Naive thymus-derived CD4-positive, alpha-beta T cell (primary cell): Measurements from ENCODE around the gene SHISA5. TPM values are rescaled to one million over a fixed set of nuclear protein-coding genes. Genes with fewer than 3 reads are reported as not detected.

Experiments
- ATAC-seq: fragments of 150-1000 bp; cut with Tn5 transposase; 2 replicates; pipeline ENCODE4 v1.10.0; 2021; ENCODE audit warnings: mild to moderate bottlenecking, moderate library complexity
- CTCF ChIA-PET: fragments of 350-600 bp; sonication (Branson Sonifier 250); formaldehyde crosslinking; loops from one replicate; lab custom pipeline; 2021; ENCODE audit warnings: antibody characterized with exemption; lab: Charles Lee
- POLR2A ChIA-PET: fragments of 350-600 bp; sonication (Branson Sonifier 250); formaldehyde crosslinking; loops from one replicate; lab custom pipeline; 2021; ENCODE audit warnings: antibody characterized with exemption, inconsistent platforms; lab: Charles Lee
- DNase-seq, 9 donors: peaks; one replicate each; pipeline versions ENCODE4 v3.0.0 to v3.0.0-alpha.2; 2020 to 2022; ENCODE audit warnings: mixed read lengths in 1 of 9
- H3K27ac ChIP-seq: one replicate; pipeline ENCODE4 v1.7.0; 2013; ENCODE audit warnings: mild to moderate bottlenecking, low read depth, low read length, moderate library complexity
- H3K27me3 ChIP-seq, 2 donors: one replicate each; pipeline ENCODE4 v1.7.0; 2013; ENCODE audit warnings: low read length in 2 of 2, mild to moderate bottlenecking in 2 of 2, moderate library complexity in 2 of 2; ENCODE audit not compliant: control insufficient read depth in 2 of 2, insufficient read depth in 2 of 2
- H3K36me3 ChIP-seq, 3 experiments: 1 replicate in 2 of 3; 2 replicates in 1 of 3; pipeline ENCODE4 v1.7.0; 2013; ENCODE audit warnings: low read length in 3 of 3, mild to moderate bottlenecking in 3 of 3, moderate library complexity in 1 of 3; ENCODE audit not compliant: insufficient read depth in 3 of 3, control insufficient read depth in 2 of 3
- H3K4me1 ChIP-seq, 2 donors: one replicate each; pipeline ENCODE4 v1.7.0; 2013; ENCODE audit warnings: low read length in 2 of 2, mild to moderate bottlenecking in 2 of 2, moderate library complexity in 1 of 2; ENCODE audit not compliant: control insufficient read depth in 2 of 2, insufficient read depth in 2 of 2
- H3K4me3 ChIP-seq: 2 replicates; pipeline ENCODE4 v1.7.0; 2013; ENCODE audit warnings: mild to moderate bottlenecking, low read length
- H3K9me3 ChIP-seq, 3 experiments: 1 replicate in 2 of 3; 2 replicates in 1 of 3; pipeline ENCODE4 v1.7.0; 2013; ENCODE audit warnings: low read length in 3 of 3; ENCODE audit not compliant: control insufficient read depth in 2 of 3
- H3K27ac Mint-ChIP-seq, 9 donors: one replicate each; pipeline ENCODE4 v1.8.0; 2020 to 2022; ENCODE audit warnings: mixed read lengths in 9 of 9, mild to moderate bottlenecking in 8 of 9, moderate library complexity in 5 of 9, inconsistent platforms in 2 of 9
- H3K27me3 Mint-ChIP-seq, 5 donors: one replicate each; pipeline ENCODE4 v1.8.0; 2021 to 2022; ENCODE audit warnings: mixed read lengths in 5 of 5, mild to moderate bottlenecking in 1 of 5
- H3K36me3 Mint-ChIP-seq, 5 donors: one replicate each; pipeline ENCODE4 v1.8.0; 2020 to 2022; ENCODE audit warnings: mixed read lengths in 5 of 5, mild to moderate bottlenecking in 3 of 5, inconsistent platforms in 1 of 5
- H3K4me1 Mint-ChIP-seq, 7 donors: one replicate each; pipeline ENCODE4 v1.8.0; 2020 to 2022; ENCODE audit warnings: mixed read lengths in 7 of 7, mild to moderate bottlenecking in 3 of 7, inconsistent platforms in 1 of 7
- H3K4me3 Mint-ChIP-seq, 10 donors: one replicate each; pipeline ENCODE4 v1.8.0; 2020 to 2022; ENCODE audit warnings: mild to moderate bottlenecking in 10 of 10, mixed read lengths in 10 of 10, moderate library complexity in 6 of 10, inconsistent platforms in 2 of 10
- H3K9me3 Mint-ChIP-seq, 11 donors: one replicate each; pipeline ENCODE4 v1.8.0; 2020 to 2022; ENCODE audit warnings: mixed read lengths in 11 of 11, mild to moderate bottlenecking in 4 of 11, inconsistent platforms in 1 of 11, moderate library complexity in 1 of 11
- intact Hi-C, 2 donors: fragments of 100-400 bp; cut with micrococcal nuclease; formaldehyde crosslinking; loops; one replicate each; pipeline ENCODE4 v1.15.1; 2023
- polyA plus RNA-seq, 2 donors: library from polyadenylated mRNA; unstranded; fragments of 300-500 nt; fragmentation: Illumina TruSeq; gene quantifications; one replicate each; pipeline ENCODE4 v1.2.3, GENCODE V29; 2021
- total RNA-seq, 6 experiments: library from RNA in 5 of 6; stranded (reverse) in 5 of 6; gene quantifications; 1 replicate in 5 of 6; 2 replicates in 1 of 6; pipeline ENCODE4 v1.2.3 and lab custom pipeline; 2021 to 2026

The SHISA5 gene
- total and polyA plus RNA-seq, 7 experiments from 2014 or later, result 147 to 383 (median 191) TPM

GRCh38 chr3:48423883-48424695 lies 79.9 kb downstream of the SHISA5 start:
- H3K36me3 Mint-ChIP-seq, result no peaks in the 10 kb centered on the region
- ChIA-PET POLR2A (no interaction called here), CTCF (interaction anchor here (1.0 to 2.2 kb wide), 2 partner anchors 23 kb away, joined by 4 to 6 read pairs; no protein-coding TSS in a partner anchor)
- H3K27ac ChIP-seq, result no peak overlapping the region
- no peaks in the 10 kb centered on the region for H3K9me3 Mint-ChIP-seq
- intact Hi-C loops, result no loop called here
- H3K27me3 ChIP-seq, result no peaks in the 10 kb centered on the region
- H3K4me3 Mint-ChIP-seq, result no peak overlapping the region
- H3K27me3 Mint-ChIP-seq, result peaks cover 0 to 18% (median 0%) of the 10 kb centered on the region in 5 donors
- ATAC-seq (no peak), DNase-seq (no peak)
- H3K4me1 ChIP-seq, result no peaks in the 10 kb centered on the region
- H3K27ac Mint-ChIP-seq, result peak overlapping the region in 1 of 9 donors; percentile 58
- H3K36me3 ChIP-seq, result no peaks in the 10 kb centered on the region
- no peaks in the 10 kb centered on the region for H3K9me3 ChIP-seq
- no peaks in the 10 kb centered on the region for H3K4me1 Mint-ChIP-seq
- H3K4me3 ChIP-seq, result no peak overlapping the region

GRCh38 chr3:48423241-48423882 lies 80.6 kb downstream of the SHISA5 start:
- peak overlapping the region in 1 of 9 donors; percentile 29 for H3K27ac Mint-ChIP-seq
- ChIA-PET CTCF (interaction anchor here (2.2 kb wide), 1 partner anchor 23 kb away, joined by 6 read pairs; no protein-coding TSS in a partner anchor), POLR2A (no interaction called here)
- no peaks in the 10 kb centered on the region for H3K36me3 Mint-ChIP-seq
- Histone ChIP-seq H3K27ac (no peak overlapping the region), H3K4me1 (no peaks in the 10 kb centered on the region), H3K36me3 (no peaks in the 10 kb centered on the region), H3K9me3 (no peaks in the 10 kb centered on the region), H3K27me3 (no peaks in the 10 kb centered on the region), H3K4me3 (no peak overlapping the region)
- intact Hi-C loops, result no loop called here
- no peaks in the 10 kb centered on the region for H3K4me1 Mint-ChIP-seq
- ATAC-seq (no peak), DNase-seq (no peak)
- H3K4me3 Mint-ChIP-seq, result no peak overlapping the region
- no peaks in the 10 kb centered on the region for H3K9me3 Mint-ChIP-seq
- H3K27me3 Mint-ChIP-seq, result peaks cover 0 to 16% (median 0%) of the 10 kb centered on the region in 5 donors

GRCh38 chr3:48422681-48423080 lies 81.3 kb downstream of the SHISA5 start:
- Histone ChIP-seq H3K9me3 (no peaks in the 10 kb centered on the region), H3K4me1 (no peaks in the 10 kb centered on the region), H3K27ac (no peak overlapping the region), H3K4me3 (no peak overlapping the region), H3K27me3 (no peaks in the 10 kb centered on the region), H3K36me3 (no peaks in the 10 kb centered on the region)
- peaks cover 0 to 9% (median 0%) of the 10 kb centered on the region in 5 donors for H3K27me3 Mint-ChIP-seq
- ATAC-seq, result no peak
- no peaks in the 10 kb centered on the region for H3K4me1 Mint-ChIP-seq
- H3K4me3 Mint-ChIP-seq, result no peak overlapping the region
- intact Hi-C loops, result no loop called here
- ChIA-PET POLR2A (interaction anchor here (1.4 kb wide), 1 partner anchor 17 kb away, joined by 3 read pairs; the partner anchor contains the start of genes CCDC51 and TMA7), CTCF (interaction anchor here (0.9 to 2.2 kb wide), 2 partner anchors 14 to 22 kb away, joined by 4 to 6 read pairs; no protein-coding TSS in a partner anchor)
- no peaks in the 10 kb centered on the region for H3K9me3 Mint-ChIP-seq
- no peak for DNase-seq
- H3K27ac Mint-ChIP-seq, result peak overlapping the region in 1 of 9 donors; percentile 29
- no peaks in the 10 kb centered on the region for H3K36me3 Mint-ChIP-seq

GRCh38 chr3:48422272-48422671 lies 81.7 kb downstream of the SHISA5 start:
- H3K4me1 Mint-ChIP-seq, result no peaks in the 10 kb centered on the region
- ATAC-seq, result no peak
- POLR2A ChIA-PET, result interaction anchor here (1.4 kb wide), 1 partner anchor 18 kb away, joined by 3 read pairs; the partner anchor contains the start of genes CCDC51 and TMA7

GRCh38 chr3:48420561-48420960 lies 83.4 kb downstream of the SHISA5 start:
- DNase-seq (no peak), ATAC-seq (no peak)
- no peaks in the 10 kb centered on the region for H3K9me3 Mint-ChIP-seq
- no peaks in the 10 kb centered on the region for H3K4me1 Mint-ChIP-seq
- Histone ChIP-seq H3K9me3 (no peaks in the 10 kb centered on the region), H3K27ac (no peak overlapping the region), H3K4me1 (no peaks in the 10 kb centered on the region), H3K4me3 (no peak overlapping the region), H3K27me3 (no peaks in the 10 kb centered on the region), H3K36me3 (no peaks in the 10 kb centered on the region)
- H3K36me3 Mint-ChIP-seq, result no peaks in the 10 kb centered on the region
- no peak overlapping the region for H3K4me3 Mint-ChIP-seq
- peak overlapping the region in 1 of 9 donors; percentile 30 for H3K27ac Mint-ChIP-seq
- ChIA-PET CTCF (no interaction called here), POLR2A (no interaction called here)
- intact Hi-C loops, result no loop called here
- H3K27me3 Mint-ChIP-seq, result no peaks in the 10 kb centered on the region

More at GRCh38 chr3:48422272-48422671, 81.7 kb downstream of the SHISA5 start:
- no peak overlapping the region for H3K27ac Mint-ChIP-seq
- intact Hi-C loops, result no loop called here
- DNase-seq, result no peak
- Histone ChIP-seq H3K36me3 (no peaks in the 10 kb centered on the region), H3K4me3 (no peak overlapping the region), H3K9me3 (no peaks in the 10 kb centered on the region), H3K27ac (no peak overlapping the region), H3K4me1 (no peaks in the 10 kb centered on the region), H3K27me3 (no peaks in the 10 kb centered on the region)
- no peaks in the 10 kb centered on the region for H3K9me3 Mint-ChIP-seq
- peaks cover 0 to 5% (median 0%) of the 10 kb centered on the region in 5 donors for H3K27me3 Mint-ChIP-seq
- no peaks in the 10 kb centered on the region for H3K36me3 Mint-ChIP-seq
- CTCF ChIA-PET, result interaction anchor here (0.9 to 2.2 kb wide), 2 partner anchors 14 to 22 kb away, joined by 4 to 6 read pairs; no protein-coding TSS in a partner anchor
- no peak overlapping the region for H3K4me3 Mint-ChIP-seq

- POLR2A ChIA-PET, result no interaction called here
- no peak for ATAC-seq
- no peak overlapping the region for H3K4me3 ChIP-seq
- DNase-seq, result no peak
- H3K9me3 Mint-ChIP-seq, result no peaks in the 10 kb centered on the region
- H3K27ac ChIP-seq, result no peak overlapping the region
- H3K36me3 Mint-ChIP-seq, result no peaks in the 10 kb centered on the region
- no peaks in the 10 kb centered on the region for H3K9me3 ChIP-seq
- no peaks in the 10 kb centered on the region for H3K27me3 ChIP-seq
- no peak overlapping the region for H3K27ac Mint-ChIP-seq
- CTCF ChIA-PET, result no interaction called here
- H3K4me1 Mint-ChIP-seq, result no peaks in the 10 kb centered on the region
- intact Hi-C loops, result no loop called here
- no peak overlapping the region for H3K4me3 Mint-ChIP-seq
- H3K27me3 Mint-ChIP-seq, result no peaks in the 10 kb centered on the region
- no peaks in the 10 kb centered on the region for H3K4me1 ChIP-seq
- no peaks in the 10 kb centered on the region for H3K36me3 ChIP-seq
Observed at GRCh38 chr3:48419597-48419996, 84.4 kb downstream of the SHISA5 start.
